K562 (cell line): Measurements from ENCODE around the gene USF2. TPM values are rescaled to one million over a fixed set of nuclear protein-coding genes. Genes with fewer than 3 reads are reported as not detected.

Source experiments
- ATAC-seq: fragments of 200-7000 bp; cut with Tn5 transposase; 3 replicates; pipeline ENCODE4 v1.9.1; 2020; ENCODE audit warnings: moderate library complexity
- BruUV-seq: library from RNA; stranded (reverse); fragments of 400-500 nt; replicated peaks from 2 replicates; lab custom pipeline; 2021; lab: Mats Ljungman, UMichigan
- CTCF ChIA-PET: fragments of 300-600 bp; formaldehyde crosslinking; extraction: SDS; loops from one replicate; lab custom pipeline; 2021; ENCODE audit warnings: low intra/inter-chr PET ratio; lab: Yijun Ruan, JAX
- POLR2A ChIA-PET: fragments of 300-600, 350-650 bp; sonication (Branson Sonifier 250); formaldehyde crosslinking; extraction: SDS; loops from one replicate; lab custom pipeline; 2021; ENCODE audit warnings: antibody characterized with exemption, inconsistent platforms; lab: Yijun Ruan, JAX
- DNase-seq, 4 experiments: peaks; one replicate each; pipeline versions ENCODE4 v3.0.0 to v3.0.0-alpha.2; 2011 to 2018; ENCODE audit warnings: low spot score in 3 of 4, mixed read lengths in 3 of 4; ENCODE audit errors: extremely low read depth in 1 of 4
- FAIRE-seq: peaks from 2 replicates; lab custom pipeline; 2011; peaks lifted over from hg19 to GRCh38; lab: Jason Lieb, UNC
- H2AFZ ChIP-seq: 2 replicates; pipeline ENCODE4 v1.6.0; 2011; ENCODE audit warnings: low read depth, low read length, control low read depth, inconsistent platforms
- H3K27ac ChIP-seq: fragments of 200-600 bp; 3 replicates; pipeline ENCODE4 v1.8.0; 2011; ENCODE audit warnings: low read depth, mild to moderate bottlenecking, control low read depth, inconsistent platforms, low read length, moderate library complexity, mixed read lengths; ENCODE audit errors: extremely low read depth
- H3K27me3 ChIP-seq, 2 experiments: fragments of 300-600 bp in 1 of 2; 2 replicates in 1 of 2; 3 replicates in 1 of 2; pipeline versions ENCODE4 v1.6.0 to v1.8.0; 2011; ENCODE audit warnings: inconsistent platforms in 2 of 2, low read length in 2 of 2, mild to moderate bottlenecking in 1 of 2, mixed read lengths in 1 of 2, moderate library complexity in 1 of 2; ENCODE audit not compliant: control insufficient read depth in 2 of 2, insufficient read depth in 2 of 2
- H3K36me3 ChIP-seq: fragments of 300-600 bp; 3 replicates; pipeline ENCODE4 v1.8.0; 2011; ENCODE audit warnings: mild to moderate bottlenecking, low read length, inconsistent platforms; ENCODE audit not compliant: control insufficient read depth, insufficient read depth
- H3K4me1 ChIP-seq, 2 experiments: fragments of 200-600 bp in 1 of 2; replicated peaks in 1 of 2; 2 replicates in 1 of 2; 3 replicates in 1 of 2; pipeline versions ENCODE4 v1.5.1 to v1.8.0; 2011; ENCODE audit warnings: inconsistent platforms in 2 of 2, low read length in 2 of 2, mild to moderate bottlenecking in 1 of 2, mixed read lengths in 1 of 2, moderate library complexity in 1 of 2; ENCODE audit not compliant: control insufficient read depth in 2 of 2, insufficient read depth in 2 of 2
- H3K4me2 ChIP-seq: 2 replicates; pipeline ENCODE4 v1.6.1; 2011; ENCODE audit warnings: low read length, control low read depth, inconsistent platforms, mixed read lengths; ENCODE audit not compliant: insufficient read depth
- H3K4me3 ChIP-seq: fragments of 200-600 bp; sonication (generic), shearing (Covaris generic); 2 replicates; pipeline ENCODE4 v1.5.1; 2016; ENCODE audit warnings: control low read depth, inconsistent platforms
- H3K79me2 ChIP-seq: fragments of 200-600 bp; 3 replicates; pipeline ENCODE4 v1.8.0; 2011; ENCODE audit warnings: low read length, inconsistent platforms; ENCODE audit not compliant: control insufficient read depth, insufficient read depth
- H3K9ac ChIP-seq, 2 experiments: 2 replicates each; pipeline versions ENCODE4 v1.6.0 to v1.6.1; 2011; ENCODE audit warnings: low read depth in 2 of 2, low read length in 2 of 2, control low read depth in 1 of 2, inconsistent platforms in 1 of 2, mild to moderate bottlenecking in 1 of 2, mixed read lengths in 1 of 2; ENCODE audit not compliant: insufficient read depth in 1 of 2
- H3K9me1 ChIP-seq: one replicate; pipeline ENCODE4 v1.6.0; 2011; ENCODE audit warnings: inconsistent platforms, mild to moderate bottlenecking, low read length, moderate library complexity; ENCODE audit not compliant: control insufficient read depth, insufficient read depth
- H3K9me3 ChIP-seq: replicated peaks from 2 replicates; pipeline ENCODE4 v1.5.1; 2011; ENCODE audit warnings: low read depth, low read length, inconsistent platforms; ENCODE audit not compliant: control insufficient read depth, insufficient read depth
- H4K20me1 ChIP-seq: replicated peaks from 2 replicates; pipeline ENCODE4 v1.6.1; 2011; ENCODE audit warnings: low read length, inconsistent platforms, mixed read lengths; ENCODE audit not compliant: control insufficient read depth, insufficient read depth
- ATF3 ChIP-seq, 2 experiments: fragments of 450-650 bp in 1 of 2; sonication (generic) in 1 of 2; formaldehyde crosslinking in 1 of 2; IDR thresholded peaks in 1 of 2; conservative IDR thresholded peaks in 1 of 2; 2 replicates each; pipeline versions ENCODE4 v1.6.1 to v1.8.1; 2016 to 2023; ENCODE audit warnings: mild to moderate bottlenecking in 2 of 2, moderate library complexity in 2 of 2, inconsistent platforms in 1 of 2, missing genetic modification reagents in 1 of 2
- MNT ChIP-seq, 2 experiments: fragments of 450-650 bp; conservative IDR thresholded peaks; 2 replicates each; pipeline ENCODE4 v1.6.1; 2017; ENCODE audit warnings: mild to moderate bottlenecking in 2 of 2, moderate library complexity in 2 of 2
- NR2C2 ChIP-seq, 2 experiments: fragments of 200-800 bp in 1 of 2; sonication (Bioruptor generic) in 1 of 2; sonication (generic) in 1 of 2; formaldehyde crosslinking in 1 of 2; IDR thresholded peaks; 2 replicates each; pipeline versions ENCODE4 v1.6.1 to v1.8.0; 2016 to 2022; ENCODE audit warnings: mild to moderate bottlenecking in 1 of 2, missing compliant biosample characterization in 1 of 2, missing genetic modification characterization in 1 of 2, missing genetic modification reagents in 1 of 2
- NR4A1 ChIP-seq, 2 experiments: fragments of 250-450 bp in 1 of 2; fragments of 450-650 bp in 1 of 2; sonication (Bioruptor Pico) in 1 of 2; IDR thresholded peaks; 2 replicates each; pipeline versions ENCODE4 v1.4.0 to v1.6.1; 2016 to 2020; ENCODE audit warnings: mild to moderate bottlenecking in 2 of 2, missing compliant biosample characterization in 1 of 2, missing genetic modification characterization in 1 of 2, moderate library complexity in 1 of 2
- TEAD4 ChIP-seq, 2 experiments: sonication (generic) in 1 of 2; formaldehyde crosslinking in 1 of 2; IDR thresholded peaks; 2 replicates each; pipeline versions ENCODE4 v1.6.1 to v1.8.0; 2012 to 2022; ENCODE audit warnings: borderline replicate concordance in 1 of 2, inconsistent platforms in 1 of 2, low read length in 1 of 2, mild to moderate bottlenecking in 1 of 2, missing genetic modification reagents in 1 of 2
- TOE1 ChIP-seq, 2 experiments: fragments of 450-650 bp in 1 of 2; sonication (generic) in 1 of 2; formaldehyde crosslinking in 1 of 2; IDR thresholded peaks; 2 replicates each; pipeline versions ENCODE4 v1.7.1 to v1.8.0; 2016 to 2022; ENCODE audit warnings: borderline replicate concordance in 2 of 2, mild to moderate bottlenecking in 2 of 2, antibody characterized with exemption in 1 of 2, inconsistent platforms in 1 of 2, low read depth in 1 of 2, missing genetic modification reagents in 1 of 2, moderate library complexity in 1 of 2
- ZFP1 ChIP-seq: fragments of 450-650 bp; formaldehyde crosslinking; IDR thresholded peaks from 2 replicates; pipeline ENCODE4 v1.4.0; 2020; ENCODE audit warnings: mild to moderate bottlenecking, mixed read lengths
- WGBS: fragments of 100-300 bp; shearing (Covaris generic); methylation state at CpG from one replicate; pipeline ENCODE4 v1.1.6; 2016; ENCODE audit warnings: low coverage, mixed read lengths; ENCODE audit not compliant: insufficient coverage; ENCODE audit errors: missing lambda C conversion rate; 5-methylcytosine and 5-hydroxymethylcytosine counted together
- in situ Hi-C: fragments of 300-500 bp; cut with MboI; formaldehyde crosslinking; loops from 4 replicates; pipeline ENCODE4 v1.15.0; 2018; ENCODE audit warnings: inconsistent platforms, mixed read lengths
- intact Hi-C: fragments of 100-400 bp; cut with micrococcal nuclease; formaldehyde crosslinking; loops from 2 replicates; pipeline ENCODE4 v1.14.2; 2022
- polyA plus RNA-seq, 8 experiments: library from polyadenylated mRNA; depleted of rRNA in 4 of 8; stranded (reverse) in 5 of 8; unstranded in 3 of 8; fragments of >200 nt; fragmentation: Nextera tagmentation in 2 of 8; fragmentation: Illumina TruSeq in 1 of 8; extraction: Ambion mirVana in 2 of 8; extraction: Trizol in 1 of 8; gene quantifications; 2 replicates each; pipeline versions ENCODE4 v1.2.1 to v1.2.3, GENCODE V29; 2011 to 2014; ENCODE audit warnings: inconsistent platforms in 1 of 8, missing spikeins in 1 of 8
- total RNA-seq, 7 experiments: library from RNA; depleted of rRNA in 6 of 7; stranded (reverse); fragments of >200 nt in 6 of 7; fragmentation: Illumina TruSeq in 2 of 7; extraction: Trizol in 2 of 7; gene quantifications; 2 replicates each; pipeline versions ENCODE4 v1.2.1 to v1.2.3, GENCODE V29; 2011 to 2021; ENCODE audit warnings: low replicate concordance in 1 of 7
- TF ChIP-seq, protein P1 (sequence below): sonication (generic); formaldehyde crosslinking; IDR thresholded peaks from 2 replicates; pipeline ENCODE4 v1.8.0; 2022; ENCODE audit warnings: missing genetic modification reagents, mild to moderate bottlenecking, moderate library complexity, borderline replicate concordance
- TF ChIP-seq, protein P2 (sequence below): sonication (generic); formaldehyde crosslinking; IDR thresholded peaks from 2 replicates; pipeline ENCODE4 v1.9.0; 2022; ENCODE audit warnings: mild to moderate bottlenecking, missing genetic modification reagents
- TF ChIP-seq, protein P3 (sequence below): fragments of 450-650 bp; conservative IDR thresholded peaks from 2 replicates; pipeline ENCODE4 v1.6.1; 2016; ENCODE audit warnings: missing genetic modification characterization, low read depth, mild to moderate bottlenecking, missing compliant biosample characterization, moderate library complexity

The USF2 gene
- total and polyA plus RNA-seq, 9 of the 15 experiments (the other 6 are each of a cell fraction or from before 2014, with no cell fraction given) = 0.27 to 93.7 (median 58.4) TPM

GRCh38 chr19:35318679-35319448, 50.1 kb downstream of the USF2 start:
- no peaks in the 10 kb centered on the region for H3K27me3 ChIP-seq
- H4K20me1 ChIP-seq = no peaks in the 10 kb centered on the region
- H3K4me2 ChIP-seq = peak overlapping the region; percentile 21
- peak overlapping the region; percentile 43 to 65 for H3K9ac ChIP-seq
- peak overlapping the region; percentile 69; the same call in 2 of the 3 replicates for H3K27ac ChIP-seq
- ChIA-PET POLR2A (interaction anchor here (1.0 to 2.8 kb wide), 3 partner anchors 11 to 48 kb away, joined by 3 to 11 read pairs (median 4); no protein-coding TSS in a partner anchor), CTCF (no interaction called here)
- H3K4me1 ChIP-seq = peaks cover 37 to 38% of the 10 kb centered on the region in 2 experiments
- 43% methylated on average over 16 of the region's 16 CpGs for WGBS
- ATAC-seq (peak; percentile 62), FAIRE-seq (peak; percentile 71), DNase-seq (peak; percentile 46 to 75 (median 48))
- in situ Hi-C loops = no loop called here
- H3K4me3 ChIP-seq = no peak overlapping the region
- H2AFZ ChIP-seq = peak overlapping the region; percentile 89
- no TSS peak for BruUV-seq
- no peaks in the 10 kb centered on the region; the same call in 2 of the 3 replicates for H3K36me3 ChIP-seq
- no peaks in the 10 kb centered on the region for H3K79me2 ChIP-seq
- intact Hi-C loops = no loop called here
- peaks cover 3% of the 10 kb centered on the region; the same call in 1 of the 2 replicates for H3K9me3 ChIP-seq
- no peaks in the 10 kb centered on the region for H3K9me1 ChIP-seq
- TF ChIP-seq TEAD4 (IDR thresholded peaks at IDR 0.05; ENCODE audit: low read length) = no peak
- TF ChIP-seq TEAD4 (CRISPR knock-in tag; IDR thresholded peaks at IDR 0.05; ENCODE audit: borderline replicate concordance) = peak; percentile 36; the same call in 1 of the 2 replicates
- 0 out of 2 replicates have a peak, but pooled peaks have one; percentile 26 for TF ChIP-seq NR2C2 (CRISPR knock-in tag; IDR thresholded peaks at IDR 0.05)
- peak; percentile 82 for TF ChIP-seq NR2C2 (tag; IDR thresholded peaks at IDR 0.05)
- peak; percentile 63 for TF ChIP-seq ATF3 (IDR thresholded peaks at IDR 0.05)
- no peak for TF ChIP-seq ATF3 (CRISPR knock-in tag; conservative IDR thresholded peaks at IDR 0.05)
- no peak for TF ChIP-seq ZFP1 (CRISPR knock-in tag)
- no peak for TF ChIP-seq NR4A1 (CRISPR knock-in tag; IDR thresholded peaks at IDR 0.05)
- TF ChIP-seq NR4A1 (tag; IDR thresholded peaks at IDR 0.05) = peak; percentile 81
- no peak for TF ChIP-seq TOE1 (IDR thresholded peaks at IDR 0.05; ENCODE audit: borderline replicate concordance)
- no peak for TF ChIP-seq TOE1 (CRISPR knock-in tag; IDR thresholded peaks at IDR 0.05; ENCODE audit: borderline replicate concordance, low read depth)
- TF ChIP-seq, protein P1, sequence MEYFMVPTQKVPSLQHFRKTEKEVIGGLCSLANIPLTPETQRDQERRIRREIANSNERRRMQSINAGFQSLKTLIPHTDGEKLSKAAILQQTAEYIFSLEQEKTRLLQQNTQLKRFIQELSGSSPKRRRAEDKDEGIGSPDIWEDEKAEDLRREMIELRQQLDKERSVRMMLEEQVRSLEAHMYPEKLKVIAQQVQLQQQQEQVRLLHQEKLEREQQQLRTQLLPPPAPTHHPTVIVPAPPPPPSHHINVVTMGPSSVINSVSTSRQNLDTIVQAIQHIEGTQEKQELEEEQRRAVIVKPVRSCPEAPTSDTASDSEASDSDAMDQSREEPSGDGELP (CRISPR knock-in tag) = peak; percentile 33; the same call in 1 of the 2 replicates
- TF ChIP-seq, protein P2, sequence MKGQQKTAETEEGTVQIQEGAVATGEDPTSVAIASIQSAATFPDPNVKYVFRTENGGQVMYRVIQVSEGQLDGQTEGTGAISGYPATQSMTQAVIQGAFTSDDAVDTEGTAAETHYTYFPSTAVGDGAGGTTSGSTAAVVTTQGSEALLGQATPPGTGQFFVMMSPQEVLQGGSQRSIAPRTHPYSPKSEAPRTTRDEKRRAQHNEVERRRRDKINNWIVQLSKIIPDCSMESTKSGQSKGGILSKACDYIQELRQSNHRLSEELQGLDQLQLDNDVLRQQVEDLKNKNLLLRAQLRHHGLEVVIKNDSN = peak; percentile 71
- peak in 1 of 2 experiments; percentile 67; a peak in 2 of 4 replicates for TF ChIP-seq MNT (conservative IDR thresholded peaks at IDR 0.05)
- TF ChIP-seq, protein P3, sequence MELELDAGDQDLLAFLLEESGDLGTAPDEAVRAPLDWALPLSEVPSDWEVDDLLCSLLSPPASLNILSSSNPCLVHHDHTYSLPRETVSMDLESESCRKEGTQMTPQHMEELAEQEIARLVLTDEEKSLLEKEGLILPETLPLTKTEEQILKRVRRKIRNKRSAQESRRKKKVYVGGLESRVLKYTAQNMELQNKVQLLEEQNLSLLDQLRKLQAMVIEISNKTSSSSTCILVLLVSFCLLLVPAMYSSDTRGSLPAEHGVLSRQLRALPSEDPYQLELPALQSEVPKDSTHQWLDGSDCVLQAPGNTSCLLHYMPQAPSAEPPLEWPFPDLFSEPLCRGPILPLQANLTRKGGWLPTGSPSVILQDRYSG (tag) = peak; percentile 39; the same call in 1 of the 2 replicates
